Heart left ventricle (tissue), 13 donors: ENCODE measurements around the gene CFLAR.

Experiments
- CTCF ChIP-seq, 12 donors: fragments of 200-600 bp; sonication (generic) in 4 of 12; IDR thresholded peaks; one replicate each; pipeline versions ENCODE4 v1.5.0 to v1.8.0; 2018 to 2022; ENCODE audit warnings: antibody characterized with exemption in 12 of 12, mild to moderate bottlenecking in 5 of 12
- POLR2A ChIP-seq, 2 donors: fragments of 450-650 bp; IDR thresholded peaks; one replicate each; pipeline ENCODE4 v1.6.1; 2017; ENCODE audit warnings: antibody characterized with exemption in 2 of 2, mild to moderate bottlenecking in 2 of 2, moderate library complexity in 2 of 2
- donor health status: ischemic (EF 13 %, LVEDD 7.1; RV severe dilation, severe dysfunction).
- donor health status: DM: no; HTN: yes; CAD: no.
- donor health status: DM: no; HTN: no; CAD: no.
- donor health status: ischemic (EF 25% LVEDD 6.9; RV normal size, moderate dysfunction).
- donor health status: ischemic (EF 25% LVEDD 5.7; RV mildly dilated, moderate dysfunction).
- donor health status: ischemic (EF 35%, LVEDD 5.7; RV mildly dilated, moderate dysfunction).
- donor health status: nonischemic (EF 11% LVEDD 7.7; RV severe dilation, severe dysfunction).
- donor health status: DM: yes; HTN: yes; CAD: no.
- donor health status: PGD.
- donor health status: ischemic (EF 29% LVEDD 5.4; RV normal size, mild dysfunction).
- donor health status: nonischemic (EF 23%, LVEDD 6.1; RV moderate dilation, normal function).

DNA sequence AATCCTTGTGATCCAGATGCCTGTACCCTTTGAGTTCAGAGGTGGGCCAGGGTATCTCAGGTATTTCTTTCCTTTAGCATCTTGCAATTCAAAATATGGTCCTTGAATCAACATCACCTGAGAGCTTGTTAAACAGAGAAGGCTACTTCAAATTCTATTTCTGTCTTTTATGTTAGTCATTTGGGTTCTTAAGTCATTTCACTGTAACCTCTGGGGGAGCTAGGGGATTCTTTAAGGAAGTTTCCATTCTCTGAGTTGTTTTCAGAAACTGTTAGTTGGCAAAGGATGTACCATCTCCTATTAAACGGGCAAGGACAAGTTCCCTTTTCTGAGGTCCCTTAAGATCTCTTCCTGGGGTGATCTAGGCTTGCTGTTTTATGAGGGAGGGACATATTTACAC is 16.6 kb downstream of the CFLAR start:
- TF ChIP-seq CTCF (IDR thresholded peaks at IDR 0.05), result no peak
- TF ChIP-seq POLR2A (IDR thresholded peaks at IDR 0.05), result no peak
